ENCODE measurements around the gene HBG1.
"Not testable (repeated sequence)": the region's sequence is repeated elsewhere in the genome, so short reads cannot be mapped to it uniquely, and the experiment has no call there.

HBG1 gene

GRCh38 chr11:5250543-5251204, 1.0 kb upstream of the HBG1 start:
- Histone ChIP-seq H3K4me3 (ENCODE audit: low read depth, low read length) (no peak overlapping the region), H3K9me3 (ENCODE audit: control insufficient read depth, insufficient read depth, low read depth, low read length) (no peaks in the 10 kb centered on the region), H3K27ac (ENCODE audit: extremely low read depth, low read depth, low read length) (no peak overlapping the region), H3K36me3 (ENCODE audit: control insufficient read depth in 2 of 2, insufficient read depth in 1 of 2, low read length in 2 of 2) (no peaks in the 10 kb centered on the region), H3K4me1 (ENCODE audit: control insufficient read depth, insufficient read depth, low read length) (no peaks in the 10 kb centered on the region)
- no peak for TF ChIP-seq ZBTB20 (tag by site-specific recombination; IDR thresholded peaks at IDR 0.05)
- no peak for TF ChIP-seq ZNF423 (tag by site-specific recombination; IDR thresholded peaks at IDR 0.05)
- TF ChIP-seq ZNF140 (tag by site-specific recombination; IDR thresholded peaks at IDR 0.05): no peak
- no peak for TF ChIP-seq ZFP69B (tag by site-specific recombination; IDR thresholded peaks at IDR 0.05)
- TF ChIP-seq ZNF23 (tag by site-specific recombination; IDR thresholded peaks at IDR 0.05; ENCODE audit: borderline replicate concordance): no peak
- ChIA-PET CTCF (interaction anchor here (0.6 kb wide), 1 partner anchor 45 kb away, joined by 3 read pairs; no protein-coding TSS in a partner anchor), POLR2A (no interaction called here)

- CTCF ChIA-PET: not testable (repeated sequence)
Observed at GRCh38 chr11:5248498-5248897, 1.2 kb downstream of the HBG1 start.

GRCh38 chr11:5247472-5248192, 2.0 kb downstream of the HBG1 start:
- Histone ChIP-seq H3K36me3 (ENCODE audit: control insufficient read depth in 2 of 2, insufficient read depth in 1 of 2, low read length in 2 of 2) (no peaks in the 10 kb centered on the region), H3K4me1 (ENCODE audit: control insufficient read depth, insufficient read depth, low read length) (no peaks in the 10 kb centered on the region), H3K9me3 (ENCODE audit: control insufficient read depth, insufficient read depth, low read depth, low read length) (no peaks in the 10 kb centered on the region), H3K27ac (ENCODE audit: extremely low read depth, low read depth, low read length) (no peak overlapping the region), H3K4me3 (ENCODE audit: low read depth, low read length) (no peak overlapping the region)
- ChIA-PET POLR2A (no interaction called here), CTCF (no interaction called here)
- TF ChIP-seq ZNF785 (tag by site-specific recombination; IDR thresholded peaks at IDR 0.05) (no peak), ZNF335 (tag by site-specific recombination; conservative IDR thresholded peaks at IDR 0.05) (no peak), ZNF501 (tag by site-specific recombination; IDR thresholded peaks at IDR 0.05) (no peak), TSHZ1 (tag by site-specific recombination; IDR thresholded peaks at IDR 0.05; ENCODE audit: borderline replicate concordance) (no peak), ATF2 (tag by site-specific recombination; IDR thresholded peaks at IDR 0.05; ENCODE audit: low read depth) (no peak)

More at GRCh38 chr11:5248498-5248897, 1.2 kb downstream of the HBG1 start:
- H3K4me3 ChIP-seq (ENCODE audit: low read depth, low read length); H3K27ac ChIP-seq (ENCODE audit: extremely low read depth, low read depth, low read length); H3K36me3 ChIP-seq (ENCODE audit: control insufficient read depth in 2 of 2, insufficient read depth in 1 of 2, low read length in 2 of 2); POLR2A ChIA-PET; H3K4me1 ChIP-seq (ENCODE audit: control insufficient read depth, insufficient read depth, low read length); H3K9me3 ChIP-seq (ENCODE audit: control insufficient read depth, insufficient read depth, low read depth, low read length): not testable (repeated sequence)

- Histone ChIP-seq H3K4me3 (ENCODE audit: low read depth, low read length) (no peak overlapping the region), H3K9me3 (ENCODE audit: control insufficient read depth, insufficient read depth, low read depth, low read length) (no peaks in the 10 kb centered on the region), H3K4me1 (ENCODE audit: control insufficient read depth, insufficient read depth, low read length) (no peaks in the 10 kb centered on the region), H3K36me3 (ENCODE audit: control insufficient read depth in 2 of 2, insufficient read depth in 1 of 2, low read length in 2 of 2) (no peaks in the 10 kb centered on the region), H3K27ac (ENCODE audit: extremely low read depth, low read depth, low read length) (no peak overlapping the region)
- CTCF ChIA-PET: no interaction called here
- POLR2A ChIA-PET: no interaction called here
- TF ChIP-seq ZNF433 (tag by site-specific recombination; IDR thresholded peaks at IDR 0.05; ENCODE audit: low read depth) (no peak), ZNF335 (tag by site-specific recombination; conservative IDR thresholded peaks at IDR 0.05) (no peak), GLI2 (tag by site-specific recombination; IDR thresholded peaks at IDR 0.05; ENCODE audit: borderline replicate concordance, low read depth) (no peak), ZNF324 (tag by site-specific recombination; IDR thresholded peaks at IDR 0.05) (no peak), ZNF792 (tag by site-specific recombination; IDR thresholded peaks at IDR 0.05) (no peak), ZNF341 (tag by site-specific recombination; IDR thresholded peaks at IDR 0.05; ENCODE audit: low read depth) (no peak), ZNF274 (IDR thresholded peaks at IDR 0.05; ENCODE audit: low read length) (no peak), ZNF274 (tag by site-specific recombination; IDR thresholded peaks at IDR 0.05; ENCODE audit: borderline replicate concordance) (no peak), ZFP37 (tag by site-specific recombination; IDR thresholded peaks at IDR 0.05) (no peak), ZNF19 (tag by site-specific recombination; IDR thresholded peaks at IDR 0.05; ENCODE audit: low read depth) (no peak), PRDM6 (tag by site-specific recombination; IDR thresholded peaks at IDR 0.05) (no peak)
Observed at GRCh38 chr11:5246772-5247471, 2.7 kb downstream of the HBG1 start.
